ENCODE data around the gene TEX44. TPM values are rescaled to one million over a fixed set of nuclear protein-coding genes. Genes with fewer than 3 reads are reported as not detected.
"Not testable (repeated sequence)": the region's sequence is repeated elsewhere in the genome, so short reads cannot be mapped to it uniquely, and the experiment has no call there.

The TEX44 gene
- total RNA-seq, 1 experiment from 2014 or later, result not detected

DNA sequence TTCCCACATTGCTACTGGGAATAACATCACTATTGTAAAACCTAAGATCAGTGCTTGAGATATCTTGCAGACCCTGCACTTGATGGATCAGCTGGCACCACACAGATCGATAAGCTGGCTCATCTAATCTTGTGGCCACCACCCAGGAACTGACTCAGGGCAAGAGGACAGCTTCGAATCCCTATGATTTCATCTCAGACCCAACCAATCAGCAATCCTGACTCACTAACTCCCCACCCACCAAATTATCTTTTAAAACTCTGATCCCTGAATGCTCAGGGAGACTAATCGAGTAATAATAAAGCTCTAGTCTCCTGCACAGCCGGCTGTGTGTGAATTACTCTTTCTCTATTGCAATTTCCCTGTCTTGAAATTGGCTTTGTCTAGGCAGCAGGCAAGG lies 11.3 kb upstream of the TEX44 start:
- POLR2A ChIA-PET, result no interaction called here

DNA sequence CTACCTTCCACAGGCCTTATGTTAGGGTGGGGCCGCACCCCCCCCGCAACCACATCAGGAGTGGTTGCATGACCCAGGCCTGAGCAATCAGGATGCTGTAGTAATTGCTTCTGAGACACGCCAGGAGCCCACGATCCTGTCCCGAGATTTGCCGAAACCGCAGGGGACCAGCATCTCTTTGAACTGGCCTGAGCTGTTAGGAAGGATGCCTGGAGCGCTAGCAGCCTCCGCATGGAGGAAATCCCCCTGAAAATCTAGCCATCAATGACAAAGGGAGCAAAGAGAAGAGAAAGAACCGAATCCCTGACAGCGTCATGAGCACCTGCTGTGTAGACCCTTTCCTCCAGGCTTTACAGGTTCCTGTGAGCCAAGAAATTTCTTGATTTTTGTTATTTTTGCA lies 8.7 kb upstream of the TEX44 start:
- Histone ChIP-seq H3K9ac (ENCODE audit: low read length) (no peak overlapping the region), H3K9me3 (ENCODE audit: control insufficient read depth in 1 of 2, insufficient read depth in 1 of 2, low read depth in 1 of 2, low read length in 2 of 2) (no peaks in the 10 kb centered on the region), H3K4me2 (ENCODE audit: low read length) (no peak overlapping the region), H3K27ac (ENCODE audit: low read depth, low read length) (no peak overlapping the region), H3K27me3 (ENCODE audit: insufficient read depth, low read length) (no peaks in the 10 kb centered on the region), H2AFZ (ENCODE audit: low read depth, low read length, poor library complexity, severe bottlenecking) (no peak overlapping the region), H3K79me2 (ENCODE audit: insufficient read depth, low read length) (no peaks in the 10 kb centered on the region), H3K9me2 (ENCODE audit: insufficient read depth) (no peaks in the 10 kb centered on the region), H3K36me3 (ENCODE audit: control insufficient read depth in 1 of 2, insufficient read depth in 2 of 2, low read length in 2 of 2) (no peaks in the 10 kb centered on the region), H4K20me1 (ENCODE audit: insufficient read depth) (no peaks in the 10 kb centered on the region), H3K4me3 (replicated peaks in 1 of 2; ENCODE audit: low read depth in 1 of 2, low read length in 2 of 2) (no peak overlapping the region), H3K4me1 (ENCODE audit: control insufficient read depth in 1 of 2, insufficient read depth in 2 of 2, low read length in 2 of 2) (no peaks in the 10 kb centered on the region)
- ATAC-seq (no peak), DNase-seq (ENCODE audit: low read depth, low spot score) (no peak)
- intact Hi-C loops (cut with micrococcal nuclease), result no loop called here
- BruUV-seq (replicated peaks), result no TSS peak
- ChIA-PET POLR2A (no interaction called here), CTCF (no interaction called here), RAD21 (ENCODE audit: low non-redundant PET in 1 of 2, low total read pairs in 2 of 2, uncharacterized antibody in 2 of 2, unreplicated experiment in 2 of 2) (no interaction called here)
- TF ChIP-seq, protein P1, sequence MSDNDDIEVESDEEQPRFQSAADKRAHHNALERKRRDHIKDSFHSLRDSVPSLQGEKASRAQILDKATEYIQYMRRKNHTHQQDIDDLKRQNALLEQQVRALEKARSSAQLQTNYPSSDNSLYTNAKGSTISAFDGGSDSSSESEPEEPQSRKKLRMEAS (IDR thresholded peaks at IDR 0.05), result no peak
- TF ChIP-seq, protein P2, sequence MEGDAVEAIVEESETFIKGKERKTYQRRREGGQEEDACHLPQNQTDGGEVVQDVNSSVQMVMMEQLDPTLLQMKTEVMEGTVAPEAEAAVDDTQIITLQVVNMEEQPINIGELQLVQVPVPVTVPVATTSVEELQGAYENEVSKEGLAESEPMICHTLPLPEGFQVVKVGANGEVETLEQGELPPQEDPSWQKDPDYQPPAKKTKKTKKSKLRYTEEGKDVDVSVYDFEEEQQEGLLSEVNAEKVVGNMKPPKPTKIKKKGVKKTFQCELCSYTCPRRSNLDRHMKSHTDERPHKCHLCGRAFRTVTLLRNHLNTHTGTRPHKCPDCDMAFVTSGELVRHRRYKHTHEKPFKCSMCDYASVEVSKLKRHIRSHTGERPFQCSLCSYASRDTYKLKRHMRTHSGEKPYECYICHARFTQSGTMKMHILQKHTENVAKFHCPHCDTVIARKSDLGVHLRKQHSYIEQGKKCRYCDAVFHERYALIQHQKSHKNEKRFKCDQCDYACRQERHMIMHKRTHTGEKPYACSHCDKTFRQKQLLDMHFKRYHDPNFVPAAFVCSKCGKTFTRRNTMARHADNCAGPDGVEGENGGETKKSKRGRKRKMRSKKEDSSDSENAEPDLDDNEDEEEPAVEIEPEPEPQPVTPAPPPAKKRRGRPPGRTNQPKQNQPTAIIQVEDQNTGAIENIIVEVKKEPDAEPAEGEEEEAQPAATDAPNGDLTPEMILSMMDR (IDR thresholded peaks at IDR 0.05 in 2 of 3, conservative IDR thresholded peaks at IDR 0.05 in 1 of 3; ENCODE audit: borderline replicate concordance in 1 of 3, insufficient read depth in 1 of 3, low read depth in 2 of 3, low read length in 2 of 3), result no peak
- TF ChIP-seq FOSL1 (IDR thresholded peaks at IDR 0.05; ENCODE audit: low read depth), result no peak

More for the DNA sequence above, 11.3 kb upstream of the TEX44 start:
- no peaks in the 10 kb centered on the region for H3K9me3 ChIP-seq (ENCODE audit: control insufficient read depth in 1 of 2, insufficient read depth in 1 of 2, low read depth in 1 of 2, low read length in 2 of 2)
- no peak overlapping the region for H2AFZ ChIP-seq (ENCODE audit: low read depth, low read length, poor library complexity, severe bottlenecking)
- intact Hi-C loops (cut with micrococcal nuclease), result no loop called here
- H3K27ac ChIP-seq (ENCODE audit: low read depth, low read length), result no peak overlapping the region
- no peak for ATAC-seq
- H3K27me3 ChIP-seq (ENCODE audit: insufficient read depth, low read length), result no peaks in the 10 kb centered on the region
- H3K4me1 ChIP-seq (ENCODE audit: control insufficient read depth in 1 of 2, insufficient read depth in 2 of 2, low read length in 2 of 2), result no peaks in the 10 kb centered on the region
- CTCF ChIA-PET, result interaction anchor here (1.7 kb wide), 1 partner anchor 20 kb away, joined by 6 read pairs; no protein-coding TSS in a partner anchor
- no peak for TF ChIP-seq ZFX (IDR thresholded peaks at IDR 0.05)
- no peak for TF ChIP-seq SP1 (IDR thresholded peaks at IDR 0.05; ENCODE audit: low read depth)
- TF ChIP-seq EZH2phosphoT487 (IDR thresholded peaks at IDR 0.05; ENCODE audit: borderline replicate concordance), result no peak
- TF ChIP-seq, protein P1 (IDR thresholded peaks at IDR 0.05), result no peak
- TF ChIP-seq, protein P3, sequence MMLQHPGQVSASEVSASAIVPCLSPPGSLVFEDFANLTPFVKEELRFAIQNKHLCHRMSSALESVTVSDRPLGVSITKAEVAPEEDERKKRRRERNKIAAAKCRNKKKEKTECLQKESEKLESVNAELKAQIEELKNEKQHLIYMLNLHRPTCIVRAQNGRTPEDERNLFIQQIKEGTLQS (IDR thresholded peaks at IDR 0.05), result no peak
- no peak for TF ChIP-seq FOSL1 (IDR thresholded peaks at IDR 0.05; ENCODE audit: low read depth)
- TF ChIP-seq CBX3 (IDR thresholded peaks at IDR 0.05; ENCODE audit: low read depth), result no peak
- no peak for TF ChIP-seq TCF7L2 (IDR thresholded peaks at IDR 0.05; ENCODE audit: borderline replicate concordance, extremely low read depth, insufficient read depth, insufficient read length)
- H3K4me2 ChIP-seq (ENCODE audit: low read length), result no peak overlapping the region
- H3K4me3 ChIP-seq (replicated peaks in 1 of 2; ENCODE audit: low read depth in 1 of 2, low read length in 2 of 2), result no peak overlapping the region
- no peaks in the 10 kb centered on the region for H4K20me1 ChIP-seq (ENCODE audit: insufficient read depth)
- no peak for DNase-seq (ENCODE audit: low read depth, low spot score)
- no peaks in the 10 kb centered on the region for H3K79me2 ChIP-seq (ENCODE audit: insufficient read depth, low read length)
- H3K9me2 ChIP-seq (ENCODE audit: insufficient read depth), result no peaks in the 10 kb centered on the region
- no peaks in the 10 kb centered on the region for H3K36me3 ChIP-seq (ENCODE audit: control insufficient read depth in 1 of 2, insufficient read depth in 2 of 2, low read length in 2 of 2)
- H3K9ac ChIP-seq (ENCODE audit: low read length), result no peak overlapping the region
- BruUV-seq (replicated peaks), result no TSS peak
- RAD21 ChIA-PET (ENCODE audit: low non-redundant PET in 1 of 2, low total read pairs in 2 of 2, uncharacterized antibody in 2 of 2, unreplicated experiment in 2 of 2), result no interaction called here

DNA sequence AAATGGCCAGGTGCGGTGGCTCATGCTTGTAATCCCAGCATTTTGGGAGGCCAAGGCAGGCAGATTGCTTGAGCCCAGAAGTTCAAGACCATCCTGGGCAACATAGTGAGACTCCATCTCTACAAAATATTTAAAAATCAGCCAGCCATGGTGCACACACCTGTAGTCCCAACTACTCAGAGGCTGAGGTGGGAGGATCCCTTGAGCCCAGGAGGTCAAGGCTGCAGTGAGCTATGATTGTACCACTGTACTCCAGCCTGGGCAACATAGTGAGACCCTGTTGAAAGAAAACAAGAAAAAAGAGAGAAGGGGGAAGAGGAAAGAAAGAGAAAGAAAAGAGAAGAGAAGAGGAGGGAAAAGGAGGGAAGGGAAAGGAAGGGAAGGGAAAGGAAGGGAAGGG lies 4.9 kb upstream of the TEX44 start:
- RAD21 ChIA-PET (ENCODE audit: low non-redundant PET in 1 of 2, low total read pairs in 2 of 2, uncharacterized antibody in 2 of 2, unreplicated experiment in 2 of 2); POLR2A ChIA-PET; H3K79me2 ChIP-seq (ENCODE audit: insufficient read depth, low read length); ATAC-seq; H3K9me3 ChIP-seq (ENCODE audit: control insufficient read depth in 1 of 2, insufficient read depth in 1 of 2, low read depth in 1 of 2, low read length in 2 of 2); DNase-seq (ENCODE audit: low read depth, low spot score); H3K4me2 ChIP-seq (ENCODE audit: low read length); H3K27me3 ChIP-seq (ENCODE audit: insufficient read depth, low read length); H3K9ac ChIP-seq (ENCODE audit: low read length); H3K27ac ChIP-seq (ENCODE audit: low read depth, low read length); H3K4me1 ChIP-seq (ENCODE audit: control insufficient read depth in 1 of 2, insufficient read depth in 2 of 2, low read length in 2 of 2); H3K9me2 ChIP-seq (ENCODE audit: insufficient read depth); H4K20me1 ChIP-seq (ENCODE audit: insufficient read depth); BruUV-seq (replicated peaks); intact Hi-C loops (cut with micrococcal nuclease); H3K36me3 ChIP-seq (ENCODE audit: control insufficient read depth in 1 of 2, insufficient read depth in 2 of 2, low read length in 2 of 2); H3K4me3 ChIP-seq (replicated peaks in 1 of 2; ENCODE audit: low read depth in 1 of 2, low read length in 2 of 2); H2AFZ ChIP-seq (ENCODE audit: low read depth, low read length, poor library complexity, severe bottlenecking): not testable (repeated sequence)
- CTCF ChIA-PET, result interaction anchor here (3.4 kb wide), 1 partner anchor 14 kb away, joined by 10 read pairs; no protein-coding TSS in a partner anchor
